Esophagus muscularis mucosa (tissue), 3 donors: Measurements from ENCODE around the gene SOX1.

ENCODE experiments used
- CTCF ChIP-seq, 3 experiments: fragments of 200-600 bp in 2 of 3; fragments of 450-650 bp in 1 of 3; sonication (generic) in 2 of 3; IDR thresholded peaks; one replicate each; pipeline ENCODE4 v1.5.1; 2017 to 2019; ENCODE audit warnings: antibody characterized with exemption in 3 of 3, mild to moderate bottlenecking in 2 of 3, moderate library complexity in 1 of 3
- POLR2AphosphoS5 ChIP-seq, 2 donors: sonication (generic); formaldehyde crosslinking; IDR thresholded peaks; one replicate each; pipeline ENCODE4 v1.6.1; 2017; ENCODE audit warnings: antibody characterized with exemption in 2 of 2

GRCh38 chr13:112068540-112069060, 1.7 kb downstream of the SOX1 start:
- TF ChIP-seq CTCF (IDR thresholded peaks at IDR 0.05), result no peak
- TF ChIP-seq POLR2AphosphoS5 (IDR thresholded peaks at IDR 0.05), result no peak
